NOMO-1 treated with dmso at 0.1 percent for 144 hours (cell line): Measurements from ENCODE around the gene DEF6.
A peak's percentile ranks its signal among the peaks of the same experiment; 100 is the strongest.
"Not testable (repeated sequence)": the region's sequence is repeated elsewhere in the genome, so short reads cannot be mapped to it uniquely, and the experiment has no call there.

ENCODE experiments used
- DNase-seq: peaks from one replicate; lab custom pipeline; 2025; ENCODE audit not compliant: unreplicated experiment; lab: John Stamatoyannopoulos, UW

DEF6 gene

GRCh38 chr6:35309611-35310264, 12.1 kb downstream of the DEF6 start:
- DNase-seq = no peak

- DNase-seq = no peak
Measured at GRCh38 chr6:35310265-35310831, 12.7 kb downstream of the DEF6 start.

GRCh38 chr6:35311390-35312075, 13.9 kb downstream of the DEF6 start:
- peak; percentile 24 for DNase-seq

GRCh38 chr6:35312076-35312800, 14.6 kb downstream of the DEF6 start:
- DNase-seq = no peak

GRCh38 chr6:35312807-35313206, 15.2 kb downstream of the DEF6 start:
- DNase-seq = no peak

- DNase-seq = no peak
Measured at GRCh38 chr6:35317483-35318195, 20.0 kb downstream of the DEF6 start.

GRCh38 chr6:35318196-35319171, 20.9 kb downstream of the DEF6 start:
- DNase-seq = no peak

GRCh38 chr6:35319346-35320030, 21.9 kb downstream of the DEF6 start:
- no peak for DNase-seq

GRCh38 chr6:35320031-35320410, 22.4 kb downstream of the DEF6 start:
- DNase-seq = no peak

GRCh38 chr6:35321091-35321490, 23.5 kb downstream of the DEF6 start:
- DNase-seq = no peak

GRCh38 chr6:35327349-35328027, 29.9 kb downstream of the DEF6 start:
- peak; percentile 21 for DNase-seq

- DNase-seq = no peak
Measured at GRCh38 chr6:35328108-35328723, 30.6 kb downstream of the DEF6 start.

GRCh38 chr6:35328965-35329364, 31.3 kb downstream of the DEF6 start:
- DNase-seq = not testable (repeated sequence)

- no peak for DNase-seq
Measured at GRCh38 chr6:35330541-35331119, 33.0 kb downstream of the DEF6 start.

GRCh38 chr6:35332074-35332887, 34.7 kb downstream of the DEF6 start:
- not testable (repeated sequence) for DNase-seq

GRCh38 chr6:35341557-35341956, 43.9 kb downstream of the DEF6 start:
- no peak for DNase-seq
